HCT116 (cell line): ENCODE data around the gene LALBA. TPM values are rescaled to one million over a fixed set of nuclear protein-coding genes. Genes with fewer than 3 reads are reported as not detected.

Source experiments
- ATAC-seq: fragments of 200-7000 bp; cut with Tn5 transposase; 2 replicates; pipeline ENCODE4 v1.9.1; 2020; ENCODE audit warnings: mild to moderate bottlenecking, moderate library complexity
- BruUV-seq: library from RNA; stranded (reverse); fragments of 400-500 nt; replicated peaks from 2 replicates; lab custom pipeline; 2021; lab: Mats Ljungman, UMichigan
- CTCF ChIA-PET: fragments of 300-600 bp; sonication (Branson Sonifier 250); formaldehyde crosslinking; loops from one replicate; lab custom pipeline; 2021; ENCODE audit warnings: antibody characterized with exemption; lab: Charles Lee
- POLR2A ChIA-PET: fragments of 300-600, 350-600 bp; sonication (Branson Sonifier 250); formaldehyde crosslinking; loops from one replicate; lab custom pipeline; 2021; ENCODE audit warnings: antibody characterized with exemption; lab: Charles Lee
- RAD21 ChIA-PET, 2 experiments: fragments of 300-600 bp; sonication (Branson Sonifier 250); formaldehyde crosslinking; loops; one replicate each; lab custom pipeline; 2023; ENCODE audit warnings: low total read pairs in 2 of 2; ENCODE audit not compliant: uncharacterized antibody in 2 of 2, unreplicated experiment in 2 of 2, low non-redundant PET in 1 of 2; lab: Charles Lee
- DNase-seq: peaks from one replicate; pipeline ENCODE4 v3.0.0-alpha.2; 2010; ENCODE audit warnings: low read depth, low spot score
- H2AFZ ChIP-seq: fragments of 200-600 bp; shearing (Covaris generic), sonication (generic); 2 replicates; pipeline ENCODE4 v1.6.1; 2017; ENCODE audit warnings: low read depth, mixed run types, mixed read lengths, antibody characterized with exemption, low read length; ENCODE audit not compliant: poor library complexity, severe bottlenecking
- H3K27ac ChIP-seq: 2 replicates; pipeline ENCODE4 v1.5.1; 2012; ENCODE audit warnings: low read depth, low read length
- H3K27me3 ChIP-seq: fragments of 200-600 bp; sonication (generic); 2 replicates; pipeline ENCODE4 v1.6.1; 2016; ENCODE audit warnings: mixed run types, low read length, mixed read lengths; ENCODE audit not compliant: insufficient read depth
- H3K36me3 ChIP-seq, 2 experiments: fragments of 200-500 bp in 1 of 2; fragments of 200-600 bp in 1 of 2; sonication (Bioruptor generic) in 1 of 2; sonication (generic) in 1 of 2; 2 replicates each; pipeline versions ENCODE4 v1.5.1 to v1.6.1; 2014 to 2016; ENCODE audit warnings: low read length in 2 of 2, inconsistent platforms in 1 of 2, mixed read lengths in 1 of 2, mixed run types in 1 of 2; ENCODE audit not compliant: insufficient read depth in 2 of 2, control insufficient read depth in 1 of 2
- H3K4me1 ChIP-seq, 2 experiments: fragments of 200-600 bp in 1 of 2; sonication (generic) in 1 of 2; 2 replicates each; pipeline versions ENCODE4 v1.5.1 to v1.6.1; 2012 to 2017; ENCODE audit warnings: low read length in 2 of 2, inconsistent platforms in 1 of 2, mild to moderate bottlenecking in 1 of 2, mixed read lengths in 1 of 2, mixed run types in 1 of 2, moderate library complexity in 1 of 2; ENCODE audit not compliant: insufficient read depth in 2 of 2, control insufficient read depth in 1 of 2
- H3K4me2 ChIP-seq: fragments of 200-600 bp; sonication (generic); 2 replicates; pipeline ENCODE4 v1.6.1; 2017; ENCODE audit warnings: mixed run types, low read length, mixed read lengths
- H3K4me3 ChIP-seq, 2 experiments: fragments of 200-600 bp in 1 of 2; sonication (generic) in 1 of 2; replicated peaks in 1 of 2; 2 replicates each; pipeline ENCODE4 v1.5.1; 2011 to 2016; ENCODE audit warnings: low read length in 2 of 2, control low read depth in 1 of 2, low read depth in 1 of 2, mild to moderate bottlenecking in 1 of 2, mixed read lengths in 1 of 2, mixed run types in 1 of 2
- H3K79me2 ChIP-seq: fragments of 200-600 bp; sonication (generic); 2 replicates; pipeline ENCODE4 v1.6.1; 2017; ENCODE audit warnings: mild to moderate bottlenecking, mixed run types, low read length, moderate library complexity, mixed read lengths; ENCODE audit not compliant: insufficient read depth
- H3K9ac ChIP-seq: fragments of 200-600 bp; sonication (generic); 2 replicates; pipeline ENCODE4 v1.6.1; 2016; ENCODE audit warnings: low read length, mixed read lengths
- H3K9me2 ChIP-seq: fragments of 200-600 bp; sonication (generic), shearing (Covaris generic); 2 replicates; pipeline ENCODE4 v1.6.1; 2017; ENCODE audit warnings: mixed run types, mild to moderate bottlenecking, moderate library complexity; ENCODE audit not compliant: insufficient read depth
- H3K9me3 ChIP-seq, 2 experiments: fragments of 200-500 bp in 1 of 2; fragments of 200-600 bp in 1 of 2; sonication (Bioruptor generic) in 1 of 2; sonication (generic) in 1 of 2; 2 replicates each; pipeline ENCODE4 v1.6.1; 2014 to 2017; ENCODE audit warnings: low read length in 2 of 2, mixed read lengths in 2 of 2, inconsistent platforms in 1 of 2, low read depth in 1 of 2, mild to moderate bottlenecking in 1 of 2, mixed run types in 1 of 2, moderate library complexity in 1 of 2; ENCODE audit not compliant: control insufficient read depth in 1 of 2, insufficient read depth in 1 of 2
- H4K20me1 ChIP-seq: fragments of 200-600 bp; sonication (generic), shearing (Covaris generic); 2 replicates; pipeline ENCODE4 v1.6.1; 2017; ENCODE audit warnings: mixed run types, mild to moderate bottlenecking, moderate library complexity; ENCODE audit not compliant: insufficient read depth
- CBX3 ChIP-seq: IDR thresholded peaks from 2 replicates; pipeline ENCODE4 v1.6.1; 2012; ENCODE audit warnings: low read depth
- EGR1 ChIP-seq: IDR thresholded peaks from 2 replicates; pipeline ENCODE4 v1.6.1; 2012; ENCODE audit warnings: low read depth
- ELF1 ChIP-seq: IDR thresholded peaks from 2 replicates; pipeline ENCODE4 v1.6.1; 2012; ENCODE audit warnings: low read depth, borderline replicate concordance
- EZH2 ChIP-seq: fragments of 200-600 bp; sonication (generic); IDR thresholded peaks from 2 replicates; pipeline ENCODE4 v1.6.1; 2017; ENCODE audit warnings: antibody characterized with exemption, mixed run types
- EZH2phosphoT487 ChIP-seq: fragments of 200-600 bp; IDR thresholded peaks from 2 replicates; pipeline ENCODE4 v1.6.1; 2018; ENCODE audit warnings: antibody characterized with exemption, borderline replicate concordance
- FOSL1 ChIP-seq: IDR thresholded peaks from 2 replicates; pipeline ENCODE4 v1.6.1; 2012; ENCODE audit warnings: low read depth
- JUND ChIP-seq: IDR thresholded peaks from 2 replicates; pipeline ENCODE4 v1.6.1; 2012
- POLR2A ChIP-seq: IDR thresholded peaks from 2 replicates; pipeline ENCODE4 v1.7.0; 2011; ENCODE audit warnings: borderline replicate concordance; ENCODE audit not compliant: insufficient read depth, insufficient read length; ENCODE audit errors: extremely low read depth
- POLR2AphosphoS5 ChIP-seq: IDR thresholded peaks from 2 replicates; pipeline ENCODE4 v1.6.1; 2011; ENCODE audit warnings: mild to moderate bottlenecking, low read depth, low read length, moderate library complexity
- SP1 ChIP-seq: IDR thresholded peaks from 2 replicates; pipeline ENCODE4 v1.6.1; 2012; ENCODE audit warnings: low read depth
- SRF ChIP-seq: IDR thresholded peaks from 2 replicates; pipeline ENCODE4 v1.6.1; 2012; ENCODE audit warnings: low read depth
- TCF7L2 ChIP-seq: IDR thresholded peaks from 2 replicates; pipeline ENCODE4 v1.7.0; 2011; ENCODE audit warnings: borderline replicate concordance, inconsistent platforms; ENCODE audit not compliant: insufficient read depth, insufficient read length; ENCODE audit errors: extremely low read depth
- ZFX ChIP-seq: fragments of 450-650 bp; IDR thresholded peaks from 2 replicates; pipeline ENCODE4 v1.6.1; 2017
- ZNF274 ChIP-seq: fragments of 200-500 bp; sonication (Bioruptor generic); IDR thresholded peaks from 2 replicates; pipeline ENCODE4 v1.6.1; 2014; ENCODE audit warnings: mild to moderate bottlenecking, low read depth, low read length, inconsistent platforms
- intact Hi-C: fragments of 100-400 bp; cut with micrococcal nuclease; formaldehyde crosslinking; loops from 2 replicates; pipeline ENCODE4 v1.10.0; 2022
- total RNA-seq: library from RNA; stranded (reverse); gene quantifications from one replicate; pipeline ENCODE4 v1.2.1, GENCODE V29; 2021; ENCODE audit not compliant: unreplicated experiment
- TF ChIP-seq, protein P1 (sequence below): IDR thresholded peaks from 2 replicates; pipeline ENCODE4 v1.6.1; 2012; ENCODE audit warnings: low read depth
- TF ChIP-seq, protein P2 (sequence below): IDR thresholded peaks from 2 replicates; pipeline ENCODE4 v1.6.1; 2012
- TF ChIP-seq, protein P3 (sequence below): IDR thresholded peaks from 2 replicates; pipeline ENCODE4 v1.6.1; 2011; ENCODE audit warnings: mild to moderate bottlenecking, low read length, moderate library complexity; ENCODE audit not compliant: insufficient replicate concordance; ENCODE audit errors: extremely low read depth

Gene LALBA
- total RNA-seq, 1 experiment from 2014 or later: not detected

GRCh38 chr12:48572326-48572725, 2.5 kb upstream of the LALBA start:
- intact Hi-C loops: no loop called here
- no peak for TF ChIP-seq SRF
- no peak for TF ChIP-seq ZNF274
- TF ChIP-seq EGR1: no peak

GRCh38 chr12:48567731-48568130, 2.1 kb downstream of the LALBA start:
- no peak overlapping the region for H2AFZ ChIP-seq
- ATAC-seq (no peak), DNase-seq (no peak)
- no peak overlapping the region for H3K9ac ChIP-seq
- no peak overlapping the region for H3K27ac ChIP-seq
- H3K27me3 ChIP-seq: no peaks in the 10 kb centered on the region
- H3K4me3 ChIP-seq: no peak overlapping the region
- BruUV-seq: no TSS peak
- no peaks in the 10 kb centered on the region for H3K9me2 ChIP-seq
- ChIA-PET RAD21 (no interaction called here), CTCF (interaction anchor here (2.1 kb wide), 1 partner anchor 51 kb away, joined by 4 read pairs; no protein-coding TSS in a partner anchor), POLR2A (no interaction called here)
- H3K9me3 ChIP-seq: no peaks in the 10 kb centered on the region
- no peaks in the 10 kb centered on the region for H4K20me1 ChIP-seq
- no peaks in the 10 kb centered on the region for H3K36me3 ChIP-seq
- H3K4me1 ChIP-seq: no peaks in the 10 kb centered on the region
- H3K4me2 ChIP-seq: no peak overlapping the region
- intact Hi-C loops: no loop called here
- H3K79me2 ChIP-seq: no peaks in the 10 kb centered on the region
- TF ChIP-seq, protein P1, sequence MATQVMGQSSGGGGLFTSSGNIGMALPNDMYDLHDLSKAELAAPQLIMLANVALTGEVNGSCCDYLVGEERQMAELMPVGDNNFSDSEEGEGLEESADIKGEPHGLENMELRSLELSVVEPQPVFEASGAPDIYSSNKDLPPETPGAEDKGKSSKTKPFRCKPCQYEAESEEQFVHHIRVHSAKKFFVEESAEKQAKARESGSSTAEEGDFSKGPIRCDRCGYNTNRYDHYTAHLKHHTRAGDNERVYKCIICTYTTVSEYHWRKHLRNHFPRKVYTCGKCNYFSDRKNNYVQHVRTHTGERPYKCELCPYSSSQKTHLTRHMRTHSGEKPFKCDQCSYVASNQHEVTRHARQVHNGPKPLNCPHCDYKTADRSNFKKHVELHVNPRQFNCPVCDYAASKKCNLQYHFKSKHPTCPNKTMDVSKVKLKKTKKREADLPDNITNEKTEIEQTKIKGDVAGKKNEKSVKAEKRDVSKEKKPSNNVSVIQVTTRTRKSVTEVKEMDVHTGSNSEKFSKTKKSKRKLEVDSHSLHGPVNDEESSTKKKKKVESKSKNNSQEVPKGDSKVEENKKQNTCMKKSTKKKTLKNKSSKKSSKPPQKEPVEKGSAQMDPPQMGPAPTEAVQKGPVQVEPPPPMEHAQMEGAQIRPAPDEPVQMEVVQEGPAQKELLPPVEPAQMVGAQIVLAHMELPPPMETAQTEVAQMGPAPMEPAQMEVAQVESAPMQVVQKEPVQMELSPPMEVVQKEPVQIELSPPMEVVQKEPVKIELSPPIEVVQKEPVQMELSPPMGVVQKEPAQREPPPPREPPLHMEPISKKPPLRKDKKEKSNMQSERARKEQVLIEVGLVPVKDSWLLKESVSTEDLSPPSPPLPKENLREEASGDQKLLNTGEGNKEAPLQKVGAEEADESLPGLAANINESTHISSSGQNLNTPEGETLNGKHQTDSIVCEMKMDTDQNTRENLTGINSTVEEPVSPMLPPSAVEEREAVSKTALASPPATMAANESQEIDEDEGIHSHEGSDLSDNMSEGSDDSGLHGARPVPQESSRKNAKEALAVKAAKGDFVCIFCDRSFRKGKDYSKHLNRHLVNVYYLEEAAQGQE: no peak
- no peak for TF ChIP-seq EZH2phosphoT487
- no peak for TF ChIP-seq ZNF274
- no peak for TF ChIP-seq SRF
- no peak for TF ChIP-seq JUND
- no peak for TF ChIP-seq EZH2
- TF ChIP-seq ZFX: no peak
- TF ChIP-seq TCF7L2: no peak
- no peak for TF ChIP-seq ELF1
- TF ChIP-seq SP1: no peak
- TF ChIP-seq POLR2AphosphoS5: no peak
- TF ChIP-seq FOSL1: no peak
- TF ChIP-seq, protein P2, sequence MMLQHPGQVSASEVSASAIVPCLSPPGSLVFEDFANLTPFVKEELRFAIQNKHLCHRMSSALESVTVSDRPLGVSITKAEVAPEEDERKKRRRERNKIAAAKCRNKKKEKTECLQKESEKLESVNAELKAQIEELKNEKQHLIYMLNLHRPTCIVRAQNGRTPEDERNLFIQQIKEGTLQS: no peak
- no peak for TF ChIP-seq EGR1
- no peak for TF ChIP-seq CBX3
- TF ChIP-seq, protein P3, sequence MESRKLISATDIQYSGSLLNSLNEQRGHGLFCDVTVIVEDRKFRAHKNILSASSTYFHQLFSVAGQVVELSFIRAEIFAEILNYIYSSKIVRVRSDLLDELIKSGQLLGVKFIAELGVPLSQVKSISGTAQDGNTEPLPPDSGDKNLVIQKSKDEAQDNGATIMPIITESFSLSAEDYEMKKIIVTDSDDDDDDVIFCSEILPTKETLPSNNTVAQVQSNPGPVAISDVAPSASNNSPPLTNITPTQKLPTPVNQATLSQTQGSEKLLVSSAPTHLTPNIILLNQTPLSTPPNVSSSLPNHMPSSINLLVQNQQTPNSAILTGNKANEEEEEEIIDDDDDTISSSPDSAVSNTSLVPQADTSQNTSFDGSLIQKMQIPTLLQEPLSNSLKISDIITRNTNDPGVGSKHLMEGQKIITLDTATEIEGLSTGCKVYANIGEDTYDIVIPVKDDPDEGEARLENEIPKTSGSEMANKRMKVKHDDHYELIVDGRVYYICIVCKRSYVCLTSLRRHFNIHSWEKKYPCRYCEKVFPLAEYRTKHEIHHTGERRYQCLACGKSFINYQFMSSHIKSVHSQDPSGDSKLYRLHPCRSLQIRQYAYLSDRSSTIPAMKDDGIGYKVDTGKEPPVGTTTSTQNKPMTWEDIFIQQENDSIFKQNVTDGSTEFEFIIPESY: no peak
- TF ChIP-seq POLR2A: no peak

More at GRCh38 chr12:48572326-48572725, 2.5 kb upstream of the LALBA start:
- no TSS peak for BruUV-seq
- H3K9me2 ChIP-seq: no peaks in the 10 kb centered on the region
- H3K9ac ChIP-seq: no peak overlapping the region
- RAD21 ChIA-PET: no interaction called here
- ATAC-seq: no peak
- no peaks in the 10 kb centered on the region for H3K79me2 ChIP-seq
- H3K27me3 ChIP-seq: no peaks in the 10 kb centered on the region
- H3K4me3 ChIP-seq: no peak overlapping the region
- H3K36me3 ChIP-seq: no peaks in the 10 kb centered on the region
- H2AFZ ChIP-seq: no peak overlapping the region
- no peak for DNase-seq
- no peaks in the 10 kb centered on the region for H4K20me1 ChIP-seq
- H3K9me3 ChIP-seq: no peaks in the 10 kb centered on the region
- POLR2A ChIA-PET: no interaction called here
- CTCF ChIA-PET: no interaction called here
- no peak overlapping the region for H3K4me2 ChIP-seq
- no peaks in the 10 kb centered on the region for H3K4me1 ChIP-seq
- H3K27ac ChIP-seq: no peak overlapping the region
